Measurements from ENCODE around the gene ZNF433.

GRCh38 chr19:12047868-12048267, 12.4 kb upstream of the ZNF433 start:
- no peak for TF ChIP-seq CTCF (conservative IDR thresholded peaks at IDR 0.05)
- no peak for TF ChIP-seq ZFX (IDR thresholded peaks at IDR 0.05)

Data from C4-2B (cell line).